ENCODE measurements around the gene ATP2B3. TPM values are rescaled to one million over a fixed set of nuclear protein-coding genes. Genes with fewer than 3 reads are reported as not detected.

The ATP2B3 gene
- total RNA-seq, 4 donors from 2014 or later: 0.13 to 0.37 (median 0.31) TPM; not detected in 1

GRCh38 chrX:153557618-153558355 lies 40.3 kb downstream of the ATP2B3 start:
- 60% methylated on average over 1 of the region's 19 CpGs; no CpG with 5 or more reads in 1 of the 2 donors for WGBS, 2 donors (ENCODE audit: low coverage in 1 of 2)
- Histone ChIP-seq H3K9me3 (no peaks in the 10 kb centered on the region), H3K27me3 (no peaks in the 10 kb centered on the region), H3K4me1 (peaks cover 0 to 7% (median 0%) of the 10 kb centered on the region in 3 donors), H3K27ac (no peak overlapping the region), H3K36me3 (no peaks in the 10 kb centered on the region), H3K4me3 (no peak overlapping the region)
- TF ChIP-seq POLR2AphosphoS5 (IDR thresholded peaks at IDR 0.05): no peak
- no peak for TF ChIP-seq CTCF (IDR thresholded peaks at IDR 0.05)
- no peak for TF ChIP-seq POLR2A (IDR thresholded peaks at IDR 0.05)
- no peak for TF ChIP-seq EP300 (IDR thresholded peaks at IDR 0.05)
- ATAC-seq: no peak

- Histone ChIP-seq H3K9me3 (no peaks in the 10 kb centered on the region), H3K27ac (no peak overlapping the region), H3K27me3 (no peaks in the 10 kb centered on the region), H3K4me3 (no peak overlapping the region), H3K4me1 (peaks cover 0 to 2% (median 0%) of the 10 kb centered on the region in 3 donors), H3K36me3 (no peaks in the 10 kb centered on the region)
- WGBS, 2 donors (ENCODE audit: low coverage in 1 of 2): 60% methylated on average over 3 of the region's 9 CpGs; no CpG with 5 or more reads in 1 of the 2 donors
- TF ChIP-seq CTCF (IDR thresholded peaks at IDR 0.05) (no peak), POLR2AphosphoS5 (IDR thresholded peaks at IDR 0.05) (no peak), EP300 (IDR thresholded peaks at IDR 0.05) (no peak), POLR2A (IDR thresholded peaks at IDR 0.05) (no peak)
- no peak for ATAC-seq
These were observed 42.6 kb downstream of the ATP2B3 start for GRCh38 chrX:153560000-153560399.

GRCh38 chrX:153560466-153560865 lies 43.0 kb downstream of the ATP2B3 start:
- Histone ChIP-seq H3K4me1 (no peaks in the 10 kb centered on the region), H3K27ac (no peak overlapping the region), H3K36me3 (no peaks in the 10 kb centered on the region), H3K27me3 (no peaks in the 10 kb centered on the region), H3K4me3 (no peak overlapping the region), H3K9me3 (no peaks in the 10 kb centered on the region)
- no peak for ATAC-seq
- WGBS, 2 donors (ENCODE audit: low coverage in 1 of 2): 83 to 89% methylated on average over 1 to 12 of the region's 22 CpGs
- TF ChIP-seq POLR2A (IDR thresholded peaks at IDR 0.05) (no peak), CTCF (IDR thresholded peaks at IDR 0.05) (no peak), POLR2AphosphoS5 (IDR thresholded peaks at IDR 0.05) (no peak), EP300 (IDR thresholded peaks at IDR 0.05) (no peak)

GRCh38 chrX:153561337-153561736 lies 43.9 kb downstream of the ATP2B3 start:
- H3K9me3 ChIP-seq: no peaks in the 10 kb centered on the region
- TF ChIP-seq CTCF (IDR thresholded peaks at IDR 0.05) (no peak), POLR2AphosphoS5 (IDR thresholded peaks at IDR 0.05) (no peak), POLR2A (IDR thresholded peaks at IDR 0.05) (no peak), EP300 (IDR thresholded peaks at IDR 0.05) (no peak)
- H3K27me3 ChIP-seq: no peaks in the 10 kb centered on the region
- H3K36me3 ChIP-seq: no peaks in the 10 kb centered on the region
- H3K4me3 ChIP-seq: no peak overlapping the region
- WGBS, 2 donors (ENCODE audit: low coverage in 1 of 2): 85% methylated on average over 2 of the region's 7 CpGs; no CpG with 5 or more reads in 1 of the 2 donors
- no peak for ATAC-seq
- H3K4me1 ChIP-seq: no peaks in the 10 kb centered on the region
- H3K27ac ChIP-seq: no peak overlapping the region

GRCh38 chrX:153562546-153562945 lies 45.1 kb downstream of the ATP2B3 start:
- Histone ChIP-seq H3K36me3 (no peaks in the 10 kb centered on the region), H3K27me3 (no peaks in the 10 kb centered on the region), H3K4me3 (no peak overlapping the region), H3K27ac (no peak overlapping the region), H3K9me3 (no peaks in the 10 kb centered on the region), H3K4me1 (no peaks in the 10 kb centered on the region)
- no peak for ATAC-seq
- WGBS, 2 donors (ENCODE audit: low coverage in 1 of 2): 87% methylated on average over 2 of the region's 9 CpGs; no CpG with 5 or more reads in 1 of the 2 donors
- TF ChIP-seq CTCF (IDR thresholded peaks at IDR 0.05) (no peak), EP300 (IDR thresholded peaks at IDR 0.05) (no peak), POLR2A (IDR thresholded peaks at IDR 0.05) (no peak), POLR2AphosphoS5 (IDR thresholded peaks at IDR 0.05) (no peak)
